Dedifferentiated amniotic fluid mesenchymal stem cell (primary cell): ENCODE measurements around the gene C18orf63.
"Not testable (repeated sequence)": the region's sequence is repeated elsewhere in the genome, so short reads cannot be mapped to it uniquely, and the experiment has no call there.

Source experiments
- DNase-seq: peaks from one replicate; pipeline ENCODE4 v3.0.0-alpha.2; 2016; ENCODE audit errors: extremely low spot score

The C18orf63 gene

DNA sequence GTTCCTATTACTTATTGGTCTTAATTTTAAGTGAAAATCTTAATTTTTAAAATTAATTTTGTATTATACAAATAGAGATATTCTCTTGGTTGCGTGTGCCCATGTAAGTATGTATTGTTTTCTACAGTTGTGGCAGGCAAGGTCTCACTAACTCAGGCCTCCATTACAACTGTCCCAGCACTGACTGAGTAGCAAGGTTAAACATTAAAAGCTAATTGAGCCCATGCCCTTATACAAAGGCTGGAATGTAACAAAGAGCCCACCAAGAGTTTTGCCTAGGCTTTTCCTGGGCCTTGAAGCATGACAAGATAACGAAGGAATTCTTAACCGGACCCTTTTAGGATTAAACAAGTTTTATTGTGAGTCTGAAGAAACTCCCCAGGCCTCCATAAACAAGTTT lies 11.2 kb downstream of the C18orf63 start:
- not testable (repeated sequence) for DNase-seq

- no peak for DNase-seq
These were observed 12.6 kb downstream of the C18orf63 start for GRCh38 chr18:74328206-74328605.

DNA sequence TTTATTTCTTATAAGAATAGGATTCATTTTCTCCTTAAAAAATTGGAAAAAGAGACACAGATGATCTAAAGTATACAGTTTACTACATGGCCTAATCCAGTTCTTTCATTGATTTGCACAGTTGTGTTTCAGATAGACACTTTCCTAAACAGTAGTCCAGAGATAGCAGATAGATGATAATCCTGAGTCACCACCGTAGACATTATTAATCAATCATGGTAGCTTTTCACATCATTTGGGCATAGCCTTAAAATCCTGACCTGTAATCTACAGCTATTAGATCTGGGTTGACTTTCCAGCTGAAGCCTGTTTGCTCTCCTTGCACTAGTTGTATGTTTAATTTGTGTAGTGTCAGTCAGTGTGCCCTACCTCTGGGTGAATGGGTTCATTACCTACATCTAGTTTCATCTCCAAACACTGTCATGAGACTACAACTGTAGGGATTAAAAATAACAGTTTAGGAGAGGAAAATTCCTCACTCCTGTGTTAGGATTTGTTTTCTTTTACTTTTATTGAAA lies 14.1 kb downstream of the C18orf63 start:
- DNase-seq = no peak

DNA sequence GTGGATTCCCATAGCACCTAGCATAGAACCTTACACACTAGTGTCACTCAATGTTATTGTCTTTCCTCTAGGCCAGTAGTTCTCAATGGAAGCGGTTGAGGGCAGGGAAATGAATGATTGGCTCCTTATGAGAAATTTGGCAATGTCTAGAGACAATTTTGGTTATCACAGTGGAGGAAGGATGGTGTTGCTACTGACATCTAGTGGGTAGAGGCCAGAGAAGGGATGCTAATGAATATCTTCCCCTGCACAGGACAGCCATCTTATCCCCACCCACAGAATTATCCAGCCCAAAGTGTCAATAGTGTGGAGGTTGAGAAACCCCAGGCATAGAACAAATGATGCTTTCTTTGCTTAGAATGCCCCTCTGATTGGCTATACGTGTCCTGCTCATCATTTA lies 15.8 kb downstream of the C18orf63 start:
- peak; percentile 31 for DNase-seq

- no peak for DNase-seq
These were observed 17.5 kb downstream of the C18orf63 start for GRCh38 chr18:74333091-74333490.

- DNase-seq = no peak
These were observed 18.7 kb downstream of the C18orf63 start for GRCh38 chr18:74334242-74334893.

DNA sequence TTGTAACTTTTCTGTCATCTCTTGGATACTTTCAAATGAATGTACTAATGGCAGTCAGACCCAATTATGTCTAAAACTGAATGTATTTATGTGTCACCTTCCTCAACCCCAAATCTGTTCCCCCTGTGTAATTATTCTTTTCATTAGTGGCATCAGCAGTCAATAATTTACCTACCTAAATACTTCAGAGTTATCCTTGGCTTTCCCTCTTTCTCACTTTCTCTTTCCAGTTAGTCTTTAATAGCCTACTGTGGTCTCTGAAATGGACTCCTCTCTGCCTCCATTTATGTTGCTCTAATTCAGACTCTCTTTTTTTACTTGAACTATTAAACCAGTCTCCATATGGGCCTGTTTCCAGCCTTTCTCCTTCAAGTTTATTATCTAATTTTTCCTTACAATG lies 21.0 kb downstream of the C18orf63 start:
- DNase-seq = no peak

DNA sequence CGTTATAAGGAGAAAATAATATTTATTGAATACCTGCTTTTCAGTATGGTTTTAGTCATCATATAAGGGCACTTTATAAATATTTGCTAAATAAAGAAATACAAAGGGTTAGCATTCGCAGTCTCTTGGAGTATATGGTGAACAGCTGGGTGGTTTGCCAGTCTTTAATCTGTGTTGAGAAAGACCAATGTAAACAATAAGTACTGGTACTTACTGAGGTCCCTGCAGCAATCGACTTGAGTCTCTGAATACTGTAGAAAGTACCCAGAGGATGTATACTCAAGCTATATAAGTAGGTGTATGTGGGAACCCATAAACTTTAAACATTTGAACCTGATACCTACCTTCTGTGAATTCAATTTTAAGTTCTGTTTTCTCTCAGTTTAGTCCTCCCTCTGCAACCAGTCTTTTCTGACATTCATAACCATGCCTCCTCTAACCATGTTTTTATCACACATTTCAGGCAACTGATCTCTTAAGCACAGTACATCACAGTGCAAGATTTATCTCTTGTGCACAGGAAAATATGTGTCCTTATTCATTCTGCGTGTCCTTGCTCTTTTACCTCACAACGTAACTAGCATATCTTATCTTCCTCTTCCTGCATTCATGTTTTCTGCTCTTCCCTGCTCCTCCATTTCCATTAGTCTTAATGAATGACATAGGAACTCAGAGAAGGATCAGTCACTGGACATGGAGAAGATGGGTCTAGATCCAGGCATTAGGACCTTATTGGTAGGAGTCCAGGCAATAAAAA lies 21.7 kb downstream of the C18orf63 start:
- DNase-seq = no peak

GRCh38 chr18:74337912-74338309 lies 22.3 kb downstream of the C18orf63 start:
- no peak for DNase-seq

DNA sequence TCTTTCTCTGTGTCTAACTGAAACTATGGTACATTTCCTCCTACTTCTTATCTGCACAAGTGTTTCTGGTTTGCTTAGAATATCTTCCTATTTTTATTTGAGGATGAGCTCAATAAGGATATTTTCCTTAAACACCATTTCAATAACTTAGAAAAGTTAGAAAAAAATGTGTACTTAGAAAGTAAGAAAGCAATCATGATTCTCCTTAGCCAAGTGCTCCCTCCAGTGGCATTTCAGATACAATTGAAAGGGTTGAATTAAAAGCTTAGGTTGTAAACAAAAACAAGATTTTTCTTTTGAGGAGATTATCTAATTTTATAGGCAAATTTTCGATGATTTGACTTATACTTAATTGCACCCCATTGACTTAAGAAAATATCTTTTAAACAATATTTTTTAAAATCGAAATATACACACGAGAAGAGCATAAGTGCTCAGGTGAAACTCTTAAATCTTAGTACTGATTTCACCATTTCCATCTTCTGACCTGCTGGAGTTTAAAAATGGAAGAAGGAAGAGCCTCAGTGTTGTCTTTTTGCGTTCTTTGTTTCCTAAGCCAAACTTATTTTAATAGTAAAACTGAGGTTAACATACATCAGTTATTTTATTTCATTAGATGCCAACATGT lies 26.9 kb downstream of the C18orf63 start:
- peak; percentile 83 for DNase-seq

DNA sequence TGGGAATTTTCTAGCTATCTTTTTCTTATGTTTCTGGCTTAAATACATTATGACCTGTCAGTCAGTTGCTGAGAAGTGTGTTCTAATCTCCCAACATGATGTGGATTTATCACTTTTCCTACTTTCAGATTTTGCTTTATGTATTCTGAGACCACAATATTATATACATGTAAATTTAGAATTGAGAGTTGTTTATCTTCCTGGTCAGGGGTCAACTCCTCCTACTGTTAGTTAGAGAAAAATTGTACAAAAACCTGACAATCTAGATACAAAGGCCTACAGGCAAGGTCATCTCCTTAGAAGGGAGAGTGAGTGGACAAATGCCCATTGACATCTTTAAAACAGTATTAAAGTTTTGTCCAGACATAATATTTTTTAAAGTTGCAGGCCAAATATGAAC lies 30.6 kb downstream of the C18orf63 start:
- no peak for DNase-seq

GRCh38 chr18:74348581-74348980 lies 32.9 kb downstream of the C18orf63 start:
- DNase-seq = no peak

DNA sequence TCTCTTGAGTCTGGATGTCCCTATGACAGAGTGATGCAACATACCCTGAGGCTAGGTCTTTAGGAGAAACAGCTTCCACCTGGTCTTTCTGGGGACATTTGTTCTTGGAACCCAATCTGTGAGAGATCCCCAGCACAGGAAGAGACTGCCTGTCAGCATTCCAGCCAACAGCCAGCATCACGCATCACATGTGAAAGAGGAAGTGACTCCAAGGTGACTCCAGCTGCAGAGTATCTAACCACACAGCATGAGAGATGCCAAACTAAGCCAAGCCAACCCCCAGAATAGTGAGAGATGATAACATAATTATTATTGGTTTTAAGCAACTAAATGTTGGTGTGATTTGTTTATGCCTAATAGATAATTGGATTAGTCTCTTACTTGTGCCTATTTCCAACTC lies 35.7 kb downstream of the C18orf63 start:
- DNase-seq = no peak

- peak; percentile 75 for DNase-seq
These were observed 37.6 kb downstream of the C18orf63 start for GRCh38 chr18:74353169-74353775.

GRCh38 chr18:74356959-74357358 lies 41.3 kb downstream of the C18orf63 start:
- DNase-seq = no peak

- DNase-seq = no peak
These were observed 45.4 kb downstream of the C18orf63 start for GRCh38 chr18:74360852-74361655.

DNA sequence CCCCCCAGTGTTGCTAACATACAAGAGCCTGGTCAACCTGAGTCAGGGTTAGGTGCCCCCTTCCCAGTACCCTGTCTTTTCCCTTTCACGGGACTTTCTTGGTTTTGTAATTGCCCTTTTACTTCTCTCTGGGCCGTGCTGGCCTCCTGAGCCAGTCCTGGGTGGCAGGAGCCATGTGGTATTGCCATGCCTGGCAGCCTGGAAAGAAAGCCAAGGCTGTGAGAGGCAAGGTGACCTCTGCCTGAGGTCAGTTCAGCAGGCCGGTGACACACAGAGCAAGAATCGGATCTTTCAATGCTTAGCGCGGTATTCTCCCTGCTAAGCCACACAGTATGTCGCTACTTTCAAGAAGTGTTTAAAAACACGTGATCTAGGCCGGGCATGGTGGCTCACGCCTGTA lies 52.3 kb downstream of the C18orf63 start:
- no peak for DNase-seq

DNA sequence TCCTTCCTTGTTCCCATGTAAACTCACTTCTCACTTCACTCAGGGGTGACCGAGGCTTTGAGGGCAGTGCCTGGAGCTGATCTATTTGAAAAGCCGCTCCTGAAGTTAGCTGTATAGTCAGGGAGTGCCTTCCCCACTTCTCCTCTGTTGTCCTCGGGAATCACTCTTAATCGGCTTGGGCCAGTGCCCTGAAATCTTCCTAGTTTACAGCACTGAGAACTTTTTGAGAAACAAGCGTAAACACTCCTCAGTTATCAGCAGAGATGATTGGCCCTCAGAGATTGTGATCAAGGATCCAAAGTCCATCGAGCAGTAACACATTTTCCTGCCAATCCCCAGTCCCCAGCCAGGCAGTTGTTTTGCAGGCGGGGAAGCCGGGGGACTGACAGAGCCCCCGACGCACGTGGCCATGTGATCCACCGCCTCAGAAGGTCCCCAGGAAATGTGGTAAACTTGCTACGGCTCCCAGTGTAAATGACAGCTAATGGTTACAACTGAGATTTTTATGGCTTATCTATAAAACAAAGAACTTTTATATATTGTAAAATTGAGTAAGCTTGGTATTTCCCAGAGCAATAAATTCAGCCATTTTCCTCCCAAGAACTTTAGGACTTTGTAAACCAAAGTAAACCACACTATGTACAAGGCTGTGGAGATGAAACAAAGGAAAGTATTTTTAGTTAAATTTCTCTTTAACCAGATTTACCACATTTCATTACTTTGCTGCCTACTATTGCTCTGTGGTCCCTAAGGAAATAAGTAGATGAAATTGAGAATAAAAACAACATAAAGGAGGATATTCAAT lies 53.5 kb downstream of the C18orf63 start:
- no peak for DNase-seq

GRCh38 chr18:74370115-74370514 lies 54.5 kb downstream of the C18orf63 start:
- no peak for DNase-seq

- DNase-seq = no peak
These were observed 57.8 kb downstream of the C18orf63 start for GRCh38 chr18:74373428-74373827.

GRCh38 chr18:74375999-74376398 lies 60.4 kb downstream of the C18orf63 start:
- DNase-seq = no peak
